Measurements from ENCODE around the gene DAZAP2. TPM values are rescaled to one million over a fixed set of nuclear protein-coding genes. Genes with fewer than 3 reads are reported as not detected.
A peak's percentile ranks its signal among the peaks of the same experiment; 100 is the strongest.

The DAZAP2 gene
- total and polyA plus RNA-seq, 9 of the 15 experiments (the other 6 are each of a cell fraction or from before 2014, with no cell fraction given) = 116 to 668 (median 227) TPM

DNA sequence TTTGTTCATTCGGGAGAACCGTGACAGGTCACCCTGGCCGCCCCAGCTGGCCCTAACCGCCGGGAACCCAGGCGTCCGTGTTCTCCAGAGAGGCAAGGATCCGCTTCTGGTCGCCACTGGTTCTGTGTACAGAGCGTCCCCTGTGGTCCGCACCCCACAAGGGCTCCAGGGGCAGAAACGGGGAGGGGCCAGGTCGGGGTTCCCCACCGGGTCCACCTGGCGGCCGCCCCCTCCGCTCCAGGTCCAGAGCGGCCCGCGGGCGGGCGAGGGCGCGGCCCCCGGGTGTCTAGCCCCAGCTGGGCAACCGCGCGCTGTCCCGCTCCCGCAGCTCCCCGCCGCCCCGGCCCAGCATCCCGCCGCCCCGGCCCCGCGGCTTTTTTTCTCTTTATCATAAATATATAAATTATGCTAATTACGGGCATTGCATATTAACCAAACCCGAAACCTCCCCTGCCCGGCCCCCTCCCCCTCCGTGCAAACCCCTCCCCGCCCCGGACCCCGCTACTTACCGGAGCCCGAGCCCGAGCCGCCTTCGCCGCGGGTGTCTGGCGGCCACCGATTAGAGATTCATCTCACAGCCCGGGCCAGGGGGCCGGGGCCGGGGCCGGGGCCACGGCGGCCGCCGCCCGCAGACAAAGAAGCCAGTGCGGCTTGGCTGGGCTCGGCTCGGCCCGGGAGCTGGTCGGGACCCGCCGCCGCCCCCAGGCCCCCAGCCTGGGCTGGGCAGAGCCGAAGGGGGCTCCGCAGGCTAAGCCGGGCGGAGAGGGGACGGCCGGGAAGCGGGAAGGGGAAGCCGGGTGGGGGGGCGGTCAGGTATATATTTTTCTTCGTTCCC is 21.3 kb upstream of the DAZAP2 start (continued):
- TF ChIP-seq, protein P1, sequence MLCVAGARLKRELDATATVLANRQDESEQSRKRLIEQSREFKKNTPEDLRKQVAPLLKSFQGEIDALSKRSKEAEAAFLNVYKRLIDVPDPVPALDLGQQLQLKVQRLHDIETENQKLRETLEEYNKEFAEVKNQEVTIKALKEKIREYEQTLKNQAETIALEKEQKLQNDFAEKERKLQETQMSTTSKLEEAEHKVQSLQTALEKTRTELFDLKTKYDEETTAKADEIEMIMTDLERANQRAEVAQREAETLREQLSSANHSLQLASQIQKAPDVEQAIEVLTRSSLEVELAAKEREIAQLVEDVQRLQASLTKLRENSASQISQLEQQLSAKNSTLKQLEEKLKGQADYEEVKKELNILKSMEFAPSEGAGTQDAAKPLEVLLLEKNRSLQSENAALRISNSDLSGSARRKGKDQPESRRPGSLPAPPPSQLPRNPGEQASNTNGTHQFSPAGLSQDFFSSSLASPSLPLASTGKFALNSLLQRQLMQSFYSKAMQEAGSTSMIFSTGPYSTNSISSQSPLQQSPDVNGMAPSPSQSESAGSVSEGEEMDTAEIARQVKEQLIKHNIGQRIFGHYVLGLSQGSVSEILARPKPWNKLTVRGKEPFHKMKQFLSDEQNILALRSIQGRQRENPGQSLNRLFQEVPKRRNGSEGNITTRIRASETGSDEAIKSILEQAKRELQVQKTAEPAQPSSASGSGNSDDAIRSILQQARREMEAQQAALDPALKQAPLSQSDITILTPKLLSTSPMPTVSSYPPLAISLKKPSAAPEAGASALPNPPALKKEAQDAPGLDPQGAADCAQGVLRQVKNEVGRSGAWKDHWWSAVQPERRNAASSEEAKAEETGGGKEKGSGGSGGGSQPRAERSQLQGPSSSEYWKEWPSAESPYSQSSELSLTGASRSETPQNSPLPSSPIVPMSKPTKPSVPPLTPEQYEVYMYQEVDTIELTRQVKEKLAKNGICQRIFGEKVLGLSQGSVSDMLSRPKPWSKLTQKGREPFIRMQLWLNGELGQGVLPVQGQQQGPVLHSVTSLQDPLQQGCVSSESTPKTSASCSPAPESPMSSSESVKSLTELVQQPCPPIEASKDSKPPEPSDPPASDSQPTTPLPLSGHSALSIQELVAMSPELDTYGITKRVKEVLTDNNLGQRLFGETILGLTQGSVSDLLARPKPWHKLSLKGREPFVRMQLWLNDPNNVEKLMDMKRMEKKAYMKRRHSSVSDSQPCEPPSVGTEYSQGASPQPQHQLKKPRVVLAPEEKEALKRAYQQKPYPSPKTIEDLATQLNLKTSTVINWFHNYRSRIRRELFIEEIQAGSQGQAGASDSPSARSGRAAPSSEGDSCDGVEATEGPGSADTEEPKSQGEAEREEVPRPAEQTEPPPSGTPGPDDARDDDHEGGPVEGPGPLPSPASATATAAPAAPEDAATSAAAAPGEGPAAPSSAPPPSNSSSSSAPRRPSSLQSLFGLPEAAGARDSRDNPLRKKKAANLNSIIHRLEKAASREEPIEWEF (CRISPR knock-in tag; IDR thresholded peaks at IDR 0.05) = no peak
- TF ChIP-seq EGR1 (conservative IDR thresholded peaks at IDR 0.05) (0 out of 2 replicates have a peak, but pooled peaks have one; percentile 19), CREB1 (IDR thresholded peaks at IDR 0.05) (no peak), CREB1 (CRISPR knock-in tag; IDR thresholded peaks at IDR 0.05) (no peak), CREBBP (IDR thresholded peaks at IDR 0.05; ENCODE audit: low read depth, low read length) (no peak), ZNF121 (CRISPR knock-in tag; conservative IDR thresholded peaks at IDR 0.05) (no peak), ZNF124 (CRISPR knock-in tag; IDR thresholded peaks at IDR 0.05) (no peak), MTA2 (IDR thresholded peaks at IDR 0.05; ENCODE audit: low read depth) (peak; percentile 26; the same call in 1 of the 2 replicates), BRF1 (IDR thresholded peaks at IDR 0.05; ENCODE audit: borderline replicate concordance, extremely low read depth, insufficient read length) (no peak), FOSL1 (tag; conservative IDR thresholded peaks at IDR 0.05) (peak; percentile 21; the same call in 1 of the 2 replicates), HMGN3 (IDR thresholded peaks at IDR 0.05; ENCODE audit: borderline replicate concordance, extremely low read depth, insufficient read length, low read depth, low read length) (peak; percentile 28), ZNF24 (IDR thresholded peaks at IDR 0.05) (0 out of 2 replicates have a peak, but pooled peaks have one; percentile 30), RHOXF2B (CRISPR knock-in tag; conservative IDR thresholded peaks at IDR 0.05) (no peak), ZNF584 (CRISPR knock-in tag; IDR thresholded peaks at IDR 0.05; ENCODE audit: low read depth) (peak; percentile 29; the same call in 1 of the 2 replicates), SIN3B (IDR thresholded peaks at IDR 0.05; ENCODE audit: low read depth) (peak; percentile 20; the same call in 1 of the 2 replicates), GATAD2B (IDR thresholded peaks at IDR 0.05; ENCODE audit: borderline replicate concordance) (peak; percentile 79), ZBTB8A (IDR thresholded peaks at IDR 0.05; ENCODE audit: partially characterized antibody) (no peak), MCM7 (IDR thresholded peaks at IDR 0.05) (no peak), C11orf30 (IDR thresholded peaks at IDR 0.05; ENCODE audit: low read depth) (peak; percentile 25; the same call in 1 of the 2 replicates), HNRNPL (IDR thresholded peaks at IDR 0.05; ENCODE audit: low read depth, low read length) (no peak), NCOA6 (IDR thresholded peaks at IDR 0.05) (no peak), CC2D1A (IDR thresholded peaks at IDR 0.05) (peak; percentile 98)
- TF ChIP-seq, protein P2, sequence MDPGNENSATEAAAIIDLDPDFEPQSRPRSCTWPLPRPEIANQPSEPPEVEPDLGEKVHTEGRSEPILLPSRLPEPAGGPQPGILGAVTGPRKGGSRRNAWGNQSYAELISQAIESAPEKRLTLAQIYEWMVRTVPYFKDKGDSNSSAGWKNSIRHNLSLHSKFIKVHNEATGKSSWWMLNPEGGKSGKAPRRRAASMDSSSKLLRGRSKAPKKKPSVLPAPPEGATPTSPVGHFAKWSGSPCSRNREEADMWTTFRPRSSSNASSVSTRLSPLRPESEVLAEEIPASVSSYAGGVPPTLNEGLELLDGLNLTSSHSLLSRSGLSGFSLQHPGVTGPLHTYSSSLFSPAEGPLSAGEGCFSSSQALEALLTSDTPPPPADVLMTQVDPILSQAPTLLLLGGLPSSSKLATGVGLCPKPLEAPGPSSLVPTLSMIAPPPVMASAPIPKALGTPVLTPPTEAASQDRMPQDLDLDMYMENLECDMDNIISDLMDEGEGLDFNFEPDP (CRISPR knock-in tag; IDR thresholded peaks at IDR 0.05) = no peak
- TF ChIP-seq, protein P3, sequence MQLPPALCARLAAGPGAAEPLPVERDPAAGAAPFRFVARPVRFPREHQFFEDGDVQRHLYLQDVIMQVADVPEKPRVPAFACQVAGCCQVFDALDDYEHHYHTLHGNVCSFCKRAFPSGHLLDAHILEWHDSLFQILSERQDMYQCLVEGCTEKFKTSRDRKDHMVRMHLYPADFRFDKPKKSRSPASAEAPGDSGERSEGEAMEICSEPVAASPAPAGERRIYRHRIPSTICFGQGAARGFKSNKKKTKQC (CRISPR knock-in tag; IDR thresholded peaks at IDR 0.05) = no peak

All from K562 (cell line).